K562 (cell line): ENCODE measurements around the gene TP53TG5.

Source experiments
- CHD2 ChIP-seq: IDR thresholded peaks from 2 replicates; pipeline ENCODE4 v1.6.1; 2011; ENCODE audit warnings: low read depth, low read length
- CTCF ChIP-seq, 3 experiments: IDR thresholded peaks in 2 of 3; conservative IDR thresholded peaks in 1 of 3; 2 replicates each; pipeline ENCODE4 v1.5.1; 2011 to 2012; ENCODE audit warnings: low read length in 3 of 3, mild to moderate bottlenecking in 3 of 3, control low read depth in 2 of 3, improper control_type of control experiment in 1 of 3, inconsistent platforms in 1 of 3, low read depth in 1 of 3, mixed read lengths in 1 of 3, moderate library complexity in 1 of 3; ENCODE audit not compliant: insufficient read depth in 2 of 3
- MXI1 ChIP-seq: IDR thresholded peaks from 2 replicates; pipeline ENCODE4 v1.6.1; 2011; ENCODE audit warnings: low read depth, mild to moderate bottlenecking, improper control_type of control experiment, low read length
- TCF7 ChIP-seq: sonication (generic); IDR thresholded peaks from 2 replicates; pipeline ENCODE4 v1.6.1; 2016; ENCODE audit warnings: antibody characterized with exemption, borderline replicate concordance

- TF ChIP-seq CHD2 (no peak), TCF7 (no peak), MXI1 (no peak), CTCF (IDR thresholded peaks at IDR 0.05 in 2 of 3, conservative IDR thresholded peaks at IDR 0.05 in 1 of 3; ENCODE audit: insufficient read depth in 2 of 3, low read depth in 1 of 3, low read length in 3 of 3) (no peak)
Observed at GRCh38 chr20:45372646-45373352, 5.3 kb downstream of the TP53TG5 start.
